HG03095 (cell line): ENCODE measurements around the gene SLC16A2.
A peak's percentile ranks its signal among the peaks of the same experiment; 100 is the strongest.
"Not testable (repeated sequence)": the region's sequence is repeated elsewhere in the genome, so short reads cannot be mapped to it uniquely, and the experiment has no call there.

Experiments
- ATAC-seq: cut with Tn5 transposase; IDR thresholded peaks from one replicate; pipeline ENCODE4 v1.9.1; 2021; ENCODE audit warnings: moderate library complexity; ENCODE audit not compliant: unreplicated experiment

Gene SLC16A2

DNA sequence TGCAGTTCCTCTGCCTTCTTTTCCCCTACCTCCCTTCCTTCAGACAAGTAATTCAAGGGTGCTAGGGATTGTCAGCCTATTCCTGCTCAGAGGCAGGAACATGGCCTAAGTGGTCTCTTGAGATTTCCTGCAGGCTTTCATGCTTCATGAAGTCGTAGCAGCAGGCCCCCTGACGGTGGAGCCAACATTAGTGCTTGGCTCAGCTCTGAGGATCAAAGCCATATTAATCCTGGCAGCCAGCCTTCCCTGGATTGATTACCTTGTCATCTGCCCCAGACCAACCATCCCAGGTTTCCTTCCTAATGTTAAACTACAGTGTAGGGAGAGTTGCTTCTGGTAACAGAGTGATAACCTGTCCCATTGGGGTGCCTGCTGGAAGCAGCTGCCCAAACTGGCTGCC is 84.1 kb downstream of the SLC16A2 start:
- no peak for ATAC-seq

DNA sequence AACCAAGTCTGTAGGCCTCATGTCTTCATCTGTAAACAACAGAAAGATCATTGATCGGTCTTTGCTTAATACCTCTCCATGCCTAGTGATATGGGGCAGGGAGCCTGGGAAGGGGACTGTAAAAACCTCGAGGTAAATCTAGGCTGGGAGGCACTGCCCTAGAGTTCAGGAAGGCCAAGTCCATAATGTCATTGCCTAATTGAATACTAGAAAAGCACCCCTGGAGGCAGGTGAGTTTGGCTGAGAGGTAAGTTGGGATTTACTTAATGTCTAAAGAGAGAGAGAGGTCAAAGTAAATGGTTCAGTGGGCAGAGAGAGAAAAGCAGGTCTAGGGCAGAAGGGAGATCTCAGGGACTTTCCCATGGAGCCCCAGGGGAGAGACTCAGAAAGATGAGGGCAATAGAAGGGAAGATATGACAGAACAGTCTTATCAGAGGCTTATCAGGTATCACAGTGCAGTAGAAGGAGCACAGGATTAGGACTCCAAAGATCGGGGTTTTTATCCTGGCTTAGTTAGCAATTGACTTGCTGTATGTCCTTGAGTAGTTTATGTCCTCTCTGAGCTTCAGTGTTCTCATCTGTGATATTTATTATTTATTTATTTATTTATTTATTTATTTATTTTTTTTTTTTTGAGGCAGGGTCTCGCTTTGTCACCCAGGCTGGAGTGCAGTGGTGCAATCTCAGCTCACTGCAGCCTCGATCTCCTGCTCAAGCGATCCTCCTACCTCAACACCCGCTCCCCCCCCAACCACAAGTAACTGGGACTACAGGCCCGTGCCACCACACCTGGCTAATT is 85.2 kb downstream of the SLC16A2 start:
- ATAC-seq, result peak; percentile 93

DNA sequence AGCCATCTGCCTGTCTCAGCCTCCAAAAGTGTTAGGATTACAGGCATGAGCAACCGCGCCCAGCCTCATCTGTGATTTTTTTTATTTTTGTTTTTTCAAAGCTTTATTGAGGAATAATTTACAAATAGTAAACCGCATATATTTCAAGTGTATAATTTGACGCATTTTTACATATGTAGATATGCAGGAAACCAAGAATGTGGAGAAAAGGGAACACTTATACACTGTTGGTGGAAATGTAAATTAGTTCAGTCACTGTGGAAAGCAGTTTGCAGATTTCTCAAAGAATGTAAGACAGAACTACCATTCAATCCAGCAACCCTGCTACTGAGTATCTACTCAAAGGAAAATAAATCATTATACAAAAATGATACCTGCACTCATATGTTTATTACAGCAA is 85.9 kb downstream of the SLC16A2 start:
- ATAC-seq, result no peak

DNA sequence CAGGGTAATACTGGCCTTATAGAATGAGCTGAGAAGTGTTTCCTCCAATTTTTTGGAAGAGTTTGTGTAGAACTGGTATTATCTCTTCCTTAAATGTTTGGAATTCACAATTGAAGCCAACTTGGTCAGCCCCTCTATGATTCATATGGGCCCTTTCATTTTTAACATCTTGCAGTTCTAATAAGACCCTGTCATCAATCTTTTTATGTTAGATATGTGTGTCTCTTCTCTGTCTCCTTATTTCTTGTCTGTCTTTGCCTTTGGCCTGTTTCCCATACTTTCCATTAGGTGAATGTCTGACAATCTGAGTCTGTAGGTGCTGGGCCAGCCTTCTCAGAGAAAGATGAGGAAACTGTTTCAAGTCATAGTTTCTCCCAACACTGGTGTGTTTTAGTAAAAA is 88.7 kb downstream of the SLC16A2 start:
- ATAC-seq, result no peak

DNA sequence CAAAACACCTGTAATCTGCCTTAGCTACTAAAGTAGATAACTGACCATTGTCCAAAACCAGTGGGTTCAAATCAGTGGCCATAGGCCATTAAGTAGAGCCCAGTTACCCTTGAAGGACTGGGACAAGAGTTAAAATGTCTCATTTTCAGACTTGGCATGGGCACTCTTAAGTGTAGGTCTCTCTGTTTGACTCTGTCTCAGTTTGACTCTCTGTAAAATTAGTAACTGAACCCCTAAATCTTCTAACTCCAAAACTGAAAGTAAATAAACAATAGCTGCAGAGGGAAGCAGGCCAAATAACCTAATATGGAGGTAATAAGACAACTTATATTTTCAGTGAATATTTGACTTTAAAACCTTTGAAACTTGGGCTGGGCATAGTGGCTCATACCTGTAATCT is 89.1 kb downstream of the SLC16A2 start:
- no peak for ATAC-seq

DNA sequence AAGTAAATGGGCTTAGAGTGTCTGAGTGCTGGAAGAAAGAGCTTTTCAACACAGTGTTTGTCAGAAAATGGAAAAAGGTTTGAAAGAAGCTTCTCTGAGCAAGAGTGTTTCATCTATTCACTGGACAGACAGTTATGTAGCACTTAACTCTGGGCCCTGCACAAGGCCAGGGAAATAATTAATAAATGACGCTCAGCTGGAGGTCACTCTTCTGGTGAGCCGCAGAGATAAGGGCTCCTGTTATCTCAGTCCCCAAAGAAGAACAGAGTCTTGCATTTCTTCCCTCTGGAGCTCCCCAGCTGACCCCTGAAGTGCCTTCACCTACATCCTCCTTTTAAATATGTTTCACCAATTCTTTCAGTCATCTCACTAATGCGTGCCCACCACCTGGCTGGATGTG is 90.4 kb downstream of the SLC16A2 start:
- ATAC-seq, result no peak

DNA sequence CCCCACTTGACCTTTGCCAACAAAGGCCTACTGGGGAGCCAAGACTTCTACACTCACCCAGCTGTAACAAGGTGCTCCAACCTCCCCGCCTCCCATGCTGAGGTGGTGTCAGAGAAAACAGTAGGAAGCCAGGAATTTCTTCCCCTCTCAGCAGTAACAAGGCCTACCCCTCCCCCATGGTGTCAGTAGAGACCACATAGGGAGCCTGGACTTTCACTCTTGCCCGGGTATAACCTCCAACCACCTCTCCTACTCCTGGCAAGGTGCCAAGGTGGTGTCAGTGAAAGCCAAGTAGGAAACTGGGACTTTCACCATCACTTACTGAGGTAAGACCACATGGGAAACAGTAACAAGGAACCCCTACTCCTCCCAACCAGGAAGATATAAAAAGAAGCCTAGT is 93.1 kb downstream of the SLC16A2 start:
- ATAC-seq, result no peak

DNA sequence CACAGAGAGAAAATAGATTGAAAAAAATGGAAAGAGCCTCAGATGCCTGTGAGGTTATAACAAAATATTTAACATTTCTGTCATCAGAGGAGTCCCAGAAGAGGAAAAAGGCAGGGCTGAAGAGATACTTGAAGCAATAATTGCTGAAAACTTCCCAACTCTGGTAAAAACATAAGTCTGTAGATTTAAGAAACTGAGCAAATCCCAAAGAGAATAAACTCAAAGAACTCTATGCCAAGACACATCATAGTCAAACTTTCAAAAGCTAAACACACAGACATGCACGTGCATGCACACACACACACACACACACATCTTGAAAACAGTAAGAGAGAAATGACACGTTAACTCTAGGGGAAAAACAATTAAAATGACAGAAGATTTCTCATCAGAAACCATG is 94.1 kb downstream of the SLC16A2 start:
- ATAC-seq, result no peak

DNA sequence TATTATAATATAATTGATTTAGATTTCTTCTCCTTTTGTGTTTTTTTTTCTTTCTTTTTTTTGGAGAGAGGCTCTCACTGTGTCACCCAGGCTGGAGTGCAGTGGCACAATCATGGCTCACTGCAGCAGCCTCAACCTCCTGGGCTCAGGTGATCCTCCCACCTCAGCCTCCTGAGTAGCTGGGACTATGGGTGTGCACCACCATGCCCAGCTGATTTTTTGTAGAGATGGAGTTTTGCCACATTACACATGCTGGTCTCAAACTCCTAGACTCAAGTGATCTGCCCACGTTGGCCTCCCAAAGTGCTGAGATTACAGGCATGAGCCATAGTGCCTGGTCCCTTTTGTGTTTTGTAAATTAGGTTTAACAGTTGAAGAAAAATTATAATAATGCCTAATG is 94.7 kb downstream of the SLC16A2 start:
- ATAC-seq, result not testable (repeated sequence)

DNA sequence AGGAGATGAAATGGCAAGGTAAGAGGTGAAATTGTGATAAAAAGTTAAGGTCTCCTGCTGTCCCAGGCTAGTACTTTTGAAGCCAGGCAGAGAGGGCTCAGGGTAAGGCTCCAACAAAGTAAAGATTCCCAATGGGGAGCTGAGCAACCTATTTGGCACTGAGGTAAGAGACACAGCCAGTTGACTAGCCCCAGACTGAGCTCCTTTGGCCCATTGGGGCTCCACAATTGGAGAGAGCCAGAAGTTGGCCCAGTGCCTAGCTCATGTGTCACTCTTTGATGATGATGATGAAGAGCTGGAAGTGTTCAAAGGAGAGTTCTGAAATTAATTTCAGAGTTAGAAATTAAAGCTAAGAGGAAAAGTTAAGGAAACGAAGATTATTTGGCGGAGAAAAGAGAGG is 98.6 kb downstream of the SLC16A2 start:
- no peak for ATAC-seq

DNA sequence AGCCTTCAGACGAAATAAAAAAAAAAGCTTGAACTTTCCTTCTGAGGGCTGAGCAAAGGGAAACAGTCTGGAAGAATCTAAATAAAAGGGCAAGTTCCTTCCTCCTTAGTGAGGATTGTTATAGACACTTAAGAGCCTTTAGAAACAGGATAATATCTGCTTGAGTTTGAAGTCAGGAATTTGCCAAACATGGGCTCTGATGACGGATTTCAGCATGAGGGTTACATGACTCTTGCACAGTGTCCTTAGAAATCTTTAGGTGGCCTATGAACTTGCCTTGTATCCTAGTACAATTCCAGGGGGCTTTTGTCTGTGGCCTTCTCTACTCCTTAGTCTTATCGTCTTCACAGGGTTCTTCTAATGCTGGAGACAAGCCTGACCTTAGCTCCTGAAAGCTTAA is 99.0 kb downstream of the SLC16A2 start:
- no peak for ATAC-seq

DNA sequence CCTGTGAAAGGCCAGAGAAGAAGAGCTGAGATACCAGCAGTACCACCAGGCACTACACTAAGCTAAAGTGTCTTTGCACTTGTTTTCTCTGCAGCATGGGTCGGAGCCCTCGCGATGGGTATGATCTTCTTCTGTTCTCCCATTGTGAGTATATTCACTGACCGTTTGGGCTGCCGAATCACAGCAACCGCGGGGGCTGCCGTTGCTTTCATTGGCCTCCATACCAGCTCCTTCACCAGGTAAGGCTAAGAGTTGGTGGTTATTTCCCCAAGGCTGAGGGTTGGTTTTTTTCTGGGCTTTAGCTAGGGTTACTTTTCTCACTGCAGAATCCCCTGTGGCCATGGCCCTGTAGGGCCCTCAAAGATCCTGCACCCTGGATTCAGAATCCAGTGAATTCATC is 99.6 kb downstream of the SLC16A2 start:
- ATAC-seq, result no peak

DNA sequence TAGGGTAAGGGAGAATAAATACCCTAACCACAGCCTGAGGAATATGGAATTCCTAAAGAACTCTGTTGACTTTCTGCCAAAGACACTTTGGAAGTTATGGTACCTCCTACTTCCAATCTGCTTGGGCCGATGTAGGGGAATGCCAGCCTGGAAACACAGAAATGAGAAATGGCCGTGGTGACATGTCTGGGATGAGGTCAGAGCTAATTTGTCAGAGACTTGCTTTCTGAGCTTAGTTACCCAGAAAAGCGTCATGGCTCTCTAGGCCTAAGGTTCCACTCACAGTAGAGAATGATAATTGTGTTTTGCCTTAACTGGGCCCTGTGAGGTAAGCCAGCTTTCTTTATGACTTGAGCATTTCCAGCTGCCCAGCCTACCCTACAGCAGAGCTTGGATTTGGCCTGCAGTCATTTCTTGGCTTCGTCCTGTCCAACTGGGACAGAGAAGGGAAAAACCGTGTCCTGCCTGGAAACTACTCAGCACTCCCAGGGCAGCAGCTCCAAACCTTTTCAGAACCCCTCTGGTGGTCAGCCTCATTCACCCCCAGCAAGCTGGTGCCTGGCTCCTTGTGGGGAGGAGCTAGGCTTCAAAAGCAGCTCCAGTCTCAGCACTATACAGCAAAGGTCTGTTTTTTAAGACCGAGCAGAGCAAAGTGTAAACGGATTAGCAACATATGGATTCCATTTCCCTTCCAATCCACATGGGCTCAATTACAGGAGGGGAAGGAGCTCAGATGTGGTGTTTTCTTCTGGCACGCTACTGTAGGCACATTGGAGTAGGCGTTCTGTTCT is 100.9 kb downstream of the SLC16A2 start:
- no peak for ATAC-seq

DNA sequence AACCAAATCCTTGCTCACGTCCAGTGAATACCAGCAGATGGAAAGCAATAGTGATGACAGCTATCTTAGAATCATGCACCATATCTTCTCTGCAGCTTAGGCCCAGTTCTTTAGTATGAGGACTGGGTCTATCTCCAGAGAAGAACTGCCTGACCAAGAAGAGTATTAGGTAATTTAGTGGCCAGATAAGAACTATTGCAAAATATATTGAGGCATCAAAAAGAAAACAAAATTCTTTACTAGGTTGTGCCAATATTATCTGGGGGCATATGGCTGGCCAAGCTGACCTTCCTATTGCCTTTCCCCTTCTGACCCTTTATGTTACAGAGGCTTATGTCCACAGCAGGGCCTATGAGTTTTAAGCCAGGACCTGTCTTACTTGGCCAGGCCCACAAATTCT is 101.9 kb downstream of the SLC16A2 start:
- no peak for ATAC-seq

DNA sequence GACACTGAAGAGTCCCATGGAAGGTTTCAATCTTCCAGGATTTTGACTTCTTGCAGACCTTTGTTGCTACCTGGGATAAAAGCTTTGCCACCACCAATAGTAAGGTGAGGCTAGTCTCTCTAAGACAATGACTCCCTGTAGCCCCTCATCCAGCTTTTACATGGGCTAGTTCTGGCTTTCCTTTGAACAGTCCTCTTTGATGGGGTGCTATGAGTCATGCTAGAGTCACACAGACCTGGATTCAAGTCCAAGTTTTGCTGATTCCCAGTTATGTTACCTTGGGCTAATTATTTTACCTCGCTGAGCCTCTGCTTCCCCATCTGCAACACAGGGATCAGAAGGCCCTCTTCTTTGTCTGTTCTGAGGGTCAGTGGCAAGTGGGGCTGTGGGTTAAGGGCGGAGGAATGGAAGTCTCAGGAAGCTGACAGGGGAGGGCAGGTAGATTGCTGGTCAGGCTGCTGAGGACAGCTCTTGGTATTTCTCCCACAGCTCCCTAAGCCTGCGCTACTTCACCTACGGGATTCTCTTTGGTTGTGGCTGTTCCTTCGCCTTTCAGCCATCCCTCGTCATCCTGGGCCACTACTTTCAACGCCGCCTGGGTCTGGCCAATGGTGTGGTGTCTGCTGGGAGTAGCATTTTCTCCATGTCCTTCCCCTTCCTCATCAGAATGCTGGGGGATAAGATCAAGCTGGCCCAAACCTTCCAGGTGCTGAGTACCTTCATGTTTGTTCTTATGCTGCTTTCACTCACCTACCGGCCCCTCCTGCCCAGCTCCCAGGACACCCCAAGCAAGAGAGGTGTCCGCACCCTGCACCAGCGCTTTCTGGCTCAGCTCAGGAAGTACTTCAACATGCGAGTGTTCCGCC is 102.8 kb downstream of the SLC16A2 start:
- no peak for ATAC-seq

DNA sequence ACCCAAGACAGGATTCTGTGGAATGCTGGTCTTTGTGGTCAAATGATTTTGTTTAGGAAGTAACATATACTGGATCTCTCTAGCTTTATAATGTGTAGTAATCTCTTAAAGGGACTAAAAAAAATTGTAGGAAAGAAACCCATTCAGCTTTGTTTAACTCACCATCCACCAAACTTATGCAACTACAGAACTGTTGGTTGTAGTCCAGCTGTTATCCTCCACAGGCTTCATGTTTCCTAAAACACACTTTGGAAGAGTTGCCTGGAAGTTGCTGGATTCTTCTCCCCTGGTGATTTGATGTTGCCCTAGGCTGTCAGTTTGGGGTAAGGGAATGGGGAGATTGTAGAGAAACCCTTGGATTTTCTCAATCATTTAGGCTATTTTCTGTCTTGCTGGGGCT is 103.8 kb downstream of the SLC16A2 start:
- no peak for ATAC-seq

DNA sequence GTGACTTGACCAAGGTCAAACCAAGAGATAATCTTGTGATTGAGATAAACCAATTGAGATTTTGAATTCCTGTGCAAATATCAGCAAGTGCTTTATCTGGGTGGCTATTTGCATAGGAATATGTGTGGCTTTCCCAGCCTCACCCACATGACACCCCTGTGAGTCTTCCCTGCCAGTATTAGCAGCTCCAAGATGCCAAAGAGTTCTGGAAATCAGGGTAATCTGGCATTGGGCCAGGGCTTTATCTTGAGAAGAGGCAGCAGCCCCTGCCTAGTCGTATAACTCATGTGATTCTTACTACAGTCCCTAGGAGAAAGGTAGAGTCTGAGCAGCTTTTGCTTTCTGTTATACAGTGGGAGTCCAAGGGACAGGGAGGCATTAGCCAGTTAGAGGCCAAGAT is 105.5 kb downstream of the SLC16A2 start:
- no peak for ATAC-seq

DNA sequence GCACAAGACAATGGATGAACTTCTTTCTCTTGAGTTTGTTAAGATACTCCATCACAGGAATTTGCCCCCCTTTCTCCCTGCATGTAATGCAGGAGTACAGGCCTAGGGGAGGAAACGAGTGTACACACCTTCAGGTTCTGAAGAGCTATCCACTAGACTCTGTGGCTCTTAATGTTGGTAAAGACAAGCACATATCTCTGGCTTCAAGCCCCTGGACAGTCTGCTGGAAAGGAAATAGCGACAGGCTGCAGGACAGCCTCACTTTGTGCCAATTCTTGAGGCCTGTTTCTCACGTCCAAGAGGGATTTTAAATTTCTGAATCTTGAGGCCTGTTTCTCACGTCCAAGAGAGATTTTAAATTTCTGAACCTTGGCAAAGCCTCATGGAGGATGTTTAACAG is 106.1 kb downstream of the SLC16A2 start:
- no peak for ATAC-seq

DNA sequence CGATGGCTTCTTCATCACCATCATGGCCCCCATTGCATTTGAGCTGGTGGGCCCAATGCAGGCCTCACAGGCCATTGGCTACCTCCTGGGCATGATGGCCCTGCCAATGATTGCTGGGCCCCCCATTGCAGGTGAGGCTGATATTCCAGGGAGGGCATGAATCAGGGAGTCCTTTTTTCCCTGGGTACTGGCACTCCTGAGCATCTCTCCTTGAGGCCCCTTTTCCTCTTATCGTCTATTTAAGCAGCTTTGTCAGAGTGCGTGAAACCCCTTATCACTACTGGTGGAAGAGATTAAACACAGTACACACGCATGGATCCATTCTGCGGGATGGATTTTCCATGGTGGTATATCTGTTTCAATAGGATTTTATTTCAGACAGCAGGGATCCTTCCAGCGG is 108.0 kb downstream of the SLC16A2 start:
- ATAC-seq, result no peak

DNA sequence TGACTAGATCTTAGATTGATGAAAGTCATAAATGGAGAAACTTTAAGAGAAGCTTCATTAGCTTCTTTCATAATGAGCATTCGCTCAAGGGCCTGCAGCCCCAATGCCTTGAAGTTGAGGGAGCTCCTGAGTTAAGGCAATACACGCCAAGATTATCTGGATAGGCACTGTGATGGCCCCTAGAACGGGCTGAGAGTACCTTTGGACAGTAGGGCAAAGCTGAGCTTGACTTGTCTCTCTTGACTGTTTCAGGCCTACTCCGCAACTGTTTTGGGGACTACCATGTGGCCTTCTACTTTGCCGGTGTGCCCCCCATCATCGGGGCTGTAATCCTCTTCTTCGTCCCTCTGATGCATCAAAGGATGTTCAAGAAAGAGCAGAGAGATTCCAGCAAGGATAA is 109.8 kb downstream of the SLC16A2 start:
- no peak for ATAC-seq

DNA sequence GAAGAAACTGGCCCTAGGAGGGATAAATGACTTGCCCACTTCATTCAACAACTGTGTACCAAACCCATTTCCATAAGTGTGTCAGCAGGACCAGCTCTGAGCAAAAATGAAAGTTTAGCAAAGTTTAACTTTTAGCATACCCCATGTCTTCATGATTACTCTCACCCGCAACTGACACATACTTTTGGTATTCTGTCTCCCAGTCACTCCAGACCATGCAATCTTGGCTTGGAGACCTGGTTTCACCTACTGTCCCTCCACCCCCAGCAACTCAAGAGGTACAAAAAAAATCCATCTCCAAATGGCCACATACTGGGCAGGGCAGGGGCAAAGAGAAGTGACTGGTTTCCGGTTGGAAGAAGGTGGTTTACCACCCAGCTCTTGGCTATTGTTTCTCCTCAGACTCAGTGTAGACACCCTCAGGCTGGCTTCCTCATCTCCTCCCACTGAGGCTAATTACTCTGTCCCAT is 113.3 kb downstream of the SLC16A2 start:
- ATAC-seq, result no peak

DNA sequence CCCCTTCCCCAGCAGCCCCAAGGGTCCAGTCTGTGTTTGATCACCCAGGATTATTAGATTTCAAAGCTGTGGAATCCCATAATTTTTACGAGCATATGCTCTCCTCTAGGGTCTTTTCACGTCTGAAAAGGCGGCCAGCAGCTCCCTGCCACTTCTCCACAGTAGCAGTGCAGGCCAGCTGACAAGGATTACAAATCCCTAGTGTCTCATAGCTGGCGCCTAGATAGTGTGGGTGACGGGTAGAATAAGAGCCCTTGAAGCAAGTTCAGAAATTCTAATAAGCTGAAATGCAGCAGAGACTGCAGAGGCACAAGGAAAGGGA is 113.8 kb downstream of the SLC16A2 start:
- ATAC-seq, result no peak
